HG03558 (cell line): ENCODE results near the gene CT45A10.
"Not testable (repeated sequence)": the region's sequence is repeated elsewhere in the genome, so short reads cannot be mapped to it uniquely, and the experiment has no call there.

ENCODE experiments used
- ATAC-seq: cut with Tn5 transposase; IDR thresholded peaks from one replicate; pipeline ENCODE4 v1.9.1; 2021; ENCODE audit warnings: moderate number of reproducible peaks; ENCODE audit not compliant: unreplicated experiment; ENCODE audit errors: extremely low read depth

The CT45A10 gene, protein sequence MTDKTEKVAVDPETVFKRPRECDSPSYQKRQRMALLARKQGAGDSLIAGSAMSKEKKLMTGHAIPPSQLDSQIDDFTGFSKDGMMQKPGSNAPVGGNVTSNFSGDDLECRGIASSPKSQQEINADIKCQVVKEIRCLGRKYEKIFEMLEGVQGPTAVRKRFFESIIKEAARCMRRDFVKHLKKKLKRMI

DNA sequence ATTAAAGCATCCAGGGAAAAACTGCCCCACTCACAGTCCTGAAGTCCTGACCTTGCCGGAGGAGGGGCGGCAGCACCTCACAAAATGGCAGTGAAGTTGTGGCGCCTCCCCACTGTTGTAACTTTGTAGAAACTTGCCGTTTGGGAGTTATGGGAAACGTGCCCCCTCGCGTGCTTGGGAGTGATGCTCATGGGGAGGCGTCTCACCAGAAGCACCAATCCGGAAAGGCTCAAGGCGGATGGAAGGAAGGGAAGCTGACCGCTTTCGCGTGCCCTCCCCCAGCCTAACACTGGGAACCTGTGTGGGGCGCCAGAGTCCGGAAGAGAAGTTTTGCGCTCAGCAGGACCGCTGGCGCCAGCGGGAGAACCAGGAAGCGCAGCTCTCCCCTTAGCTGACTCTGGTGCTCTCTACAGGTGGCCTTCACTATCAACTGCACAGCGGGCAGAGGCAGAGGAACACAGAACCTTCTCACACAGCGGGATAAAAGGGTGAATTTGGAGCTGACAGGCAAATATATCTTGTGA, at the start of gene CT45A10, which contains the start of gene SAGE1:
Gene CT45A10 (minus strand): TSS at position 151 of the 524 bp plus-strand sequence. CDS start 8,100 bp downstream, outside the sequence.
Gene SAGE1 (plus strand): TSS at position 423 of the 524 bp plus-strand sequence. CDS start 2,527 bp downstream, outside the sequence.
- ATAC-seq, result no peak

DNA sequence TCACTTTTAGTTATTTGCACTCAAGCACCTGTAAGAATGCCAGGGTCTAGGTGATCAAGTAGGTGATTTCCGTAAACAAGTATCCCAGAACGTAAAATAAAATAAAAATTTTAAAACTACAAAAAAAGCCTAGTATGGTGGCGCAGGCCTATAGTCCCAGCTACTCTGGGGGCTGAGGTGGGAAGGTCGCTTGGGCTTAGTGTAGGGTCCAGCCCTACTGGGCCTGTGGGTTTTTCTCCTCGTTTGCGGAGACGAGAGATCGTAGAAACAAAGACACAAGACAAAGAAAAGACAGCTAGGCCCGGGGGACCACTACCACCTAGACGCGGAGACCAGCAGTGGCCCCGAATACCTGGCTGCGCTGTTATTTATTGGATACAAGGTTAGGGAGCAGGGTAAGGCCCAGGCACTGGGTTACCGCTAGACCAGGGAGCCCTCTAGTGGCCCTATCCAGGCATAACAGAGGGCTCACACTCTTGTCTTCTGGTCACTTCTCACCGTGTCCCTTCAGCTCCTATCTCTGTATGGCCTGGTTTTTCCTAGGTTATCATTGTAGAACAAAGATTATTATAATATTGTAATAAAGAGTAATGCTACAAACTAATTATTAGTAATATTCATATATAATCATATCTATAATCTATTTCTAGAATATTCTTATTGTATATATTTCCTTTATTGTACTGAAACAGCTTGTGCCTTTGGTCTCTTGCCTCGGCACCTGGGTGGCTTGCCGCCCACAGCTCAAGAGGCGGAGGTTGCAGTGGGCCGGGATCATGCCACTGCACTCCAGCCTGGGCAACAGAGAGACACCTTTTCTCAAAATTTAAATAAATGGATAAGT, 38.6 kb upstream of the CT45A10 start:
- no peak for ATAC-seq

DNA sequence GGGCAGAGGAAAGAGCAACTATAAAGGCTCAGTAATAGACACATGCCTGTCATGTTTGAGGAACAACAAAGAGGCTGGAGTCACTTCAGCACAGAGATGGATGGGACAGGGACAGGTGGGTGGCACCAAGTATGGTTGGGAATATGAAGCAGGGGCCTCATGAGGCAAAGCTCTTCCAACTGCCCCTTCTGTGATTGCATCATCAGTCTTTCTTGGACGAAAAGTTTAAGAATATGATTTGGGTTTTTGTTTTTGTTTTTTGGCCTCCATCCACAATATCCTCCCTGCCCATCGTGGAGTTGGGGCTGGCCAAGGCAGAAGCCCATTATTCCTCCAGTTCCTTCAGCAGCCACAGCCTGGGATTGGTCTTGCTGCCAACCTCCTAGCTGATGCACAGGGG, 34.7 kb upstream of the CT45A10 start:
- ATAC-seq, result no peak

DNA sequence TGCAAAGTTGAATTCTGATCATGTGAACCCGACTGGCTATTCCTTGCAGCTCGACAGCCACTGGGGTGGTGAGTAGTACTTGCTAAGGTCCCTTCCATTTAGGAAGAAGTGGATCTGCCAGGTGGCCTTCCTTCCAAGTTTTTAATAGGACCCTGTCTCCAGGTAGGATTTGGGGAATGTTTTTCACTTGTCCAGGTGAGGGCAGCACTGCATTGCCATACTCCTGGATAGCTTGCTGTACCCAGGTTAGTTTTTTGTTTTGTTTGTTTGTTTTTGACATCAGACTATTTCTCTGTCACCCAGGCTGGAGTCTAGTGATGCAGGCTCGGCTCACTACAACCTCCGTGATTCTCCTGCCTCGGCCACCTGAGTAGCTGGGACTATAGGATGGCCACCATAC, 30.1 kb upstream of the CT45A10 start:
- no peak for ATAC-seq

DNA sequence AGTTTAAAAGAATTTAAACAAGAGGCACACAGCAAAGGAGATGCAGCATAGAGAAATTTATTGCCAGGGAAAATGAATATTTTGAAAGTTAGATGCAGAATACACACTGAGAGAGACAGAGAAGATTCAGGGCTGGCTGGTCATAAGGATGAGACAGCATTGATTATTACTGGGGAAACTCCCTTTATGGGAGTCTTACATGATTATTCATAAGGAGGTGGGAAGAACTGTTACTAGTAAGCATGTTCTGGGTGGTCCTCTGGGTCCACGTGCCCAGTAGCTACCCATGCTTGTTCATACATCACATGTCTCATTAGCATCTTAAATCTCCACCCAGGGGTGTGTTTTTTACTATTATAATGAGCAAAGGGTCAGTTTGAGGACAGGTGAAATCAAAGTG, 27.3 kb upstream of the CT45A10 start:
- ATAC-seq, result not testable (repeated sequence)

DNA sequence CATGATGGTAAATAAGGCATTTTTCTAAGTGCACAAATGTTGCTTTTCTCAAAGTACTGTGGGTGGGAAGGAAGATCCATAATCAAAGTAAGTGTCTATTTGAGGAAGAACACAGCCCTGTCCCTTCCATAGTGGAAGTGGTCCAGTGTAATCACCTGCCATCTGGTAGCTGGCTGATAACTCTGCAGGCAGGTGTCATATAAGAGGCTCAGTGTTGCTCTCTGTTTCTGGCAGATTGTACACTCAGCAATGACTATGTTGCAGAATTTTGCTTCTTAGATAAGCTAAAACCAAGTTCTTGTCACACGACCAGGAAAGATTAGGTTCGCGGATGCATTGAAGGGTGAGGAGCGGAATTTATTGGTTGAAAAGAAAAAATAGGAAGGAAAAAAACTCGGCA, 21.2 kb upstream of the CT45A10 start:
- ATAC-seq, result no peak

DNA sequence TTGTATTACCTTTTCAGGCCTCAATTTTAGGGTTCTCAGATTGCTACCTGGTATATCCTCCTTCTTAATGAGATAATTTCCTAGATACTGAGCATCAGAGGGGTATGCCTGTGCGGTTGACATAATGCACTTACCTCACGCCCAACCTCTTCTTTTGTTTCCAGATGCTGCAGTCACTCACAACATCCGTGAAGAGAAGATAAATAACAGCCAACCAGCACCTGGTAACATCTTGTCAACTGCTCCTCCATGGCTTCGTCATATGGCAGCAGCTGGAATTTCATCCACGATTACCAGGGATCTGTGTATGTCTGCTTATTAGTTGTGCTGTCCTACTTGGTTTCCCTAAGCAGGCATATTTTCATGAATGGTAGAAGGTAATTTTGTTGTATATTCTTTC, 17.0 kb upstream of the CT45A10 start:
- ATAC-seq, result no peak

DNA sequence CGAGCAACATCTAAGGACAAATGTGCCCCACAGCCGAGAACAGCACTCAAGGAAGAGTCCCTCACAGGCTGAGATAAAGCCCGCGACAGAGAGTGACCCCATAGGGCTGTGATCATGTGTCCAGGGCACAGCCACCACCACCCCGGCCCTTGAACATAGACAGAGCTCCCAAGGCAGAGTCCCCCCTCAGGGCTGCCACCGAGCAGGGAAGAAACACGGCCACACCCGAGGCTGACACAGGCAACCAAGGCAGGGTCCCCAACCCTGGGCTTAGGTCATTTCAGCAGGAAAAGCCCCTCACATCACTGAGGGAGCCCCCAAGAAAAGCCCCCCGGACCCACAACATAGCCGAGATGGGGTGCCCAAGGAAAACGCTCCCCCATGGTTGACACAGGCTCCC, 463 bp downstream of the CT45A10 start:
- ATAC-seq, result no peak

DNA sequence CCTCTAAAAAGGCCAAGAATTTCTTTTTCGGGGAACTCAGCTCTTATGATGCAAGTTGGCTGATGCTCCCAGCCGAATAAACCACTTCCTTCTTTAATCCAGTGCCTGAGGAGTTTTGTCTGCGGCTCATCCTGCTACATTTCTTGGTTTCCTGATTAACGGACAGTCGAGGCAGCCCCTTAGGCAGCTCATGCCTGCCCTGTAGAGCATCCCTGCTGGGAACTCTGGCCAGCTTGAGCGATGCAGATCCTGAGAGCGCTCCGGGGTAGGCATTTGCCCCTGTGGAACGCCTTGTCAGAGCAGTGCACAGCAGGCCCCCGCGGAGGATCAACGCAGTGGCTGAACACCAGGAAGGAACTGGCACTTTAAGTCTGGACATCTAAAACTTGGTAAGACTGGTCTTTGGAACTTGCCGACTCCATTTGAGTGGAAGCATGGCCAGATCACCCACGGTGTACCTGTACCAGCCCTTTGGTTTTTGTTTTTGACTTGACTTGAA, 3.1 kb downstream of the CT45A10 start:
- ATAC-seq, result no peak

DNA sequence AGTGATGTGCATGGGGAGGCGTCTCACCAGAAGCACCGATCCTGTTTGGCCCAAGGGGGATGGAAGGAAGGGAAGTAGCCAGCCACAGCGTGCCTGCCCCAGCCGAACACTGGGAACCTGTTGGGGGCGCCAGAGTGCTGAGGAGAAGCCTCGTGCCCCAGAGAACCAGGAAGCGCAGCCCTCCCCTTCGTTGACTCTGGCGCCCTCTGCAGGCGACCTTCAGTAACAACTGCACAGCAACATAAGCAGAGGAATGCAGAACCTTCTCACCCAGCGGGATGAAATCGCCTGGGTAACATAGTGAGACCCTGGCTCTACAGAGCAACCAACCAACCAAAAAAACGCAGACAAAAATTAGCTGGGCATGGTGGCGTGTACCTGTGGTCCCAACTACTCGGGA, 4.3 kb downstream of the CT45A10 start:
- ATAC-seq, result not testable (repeated sequence)

DNA sequence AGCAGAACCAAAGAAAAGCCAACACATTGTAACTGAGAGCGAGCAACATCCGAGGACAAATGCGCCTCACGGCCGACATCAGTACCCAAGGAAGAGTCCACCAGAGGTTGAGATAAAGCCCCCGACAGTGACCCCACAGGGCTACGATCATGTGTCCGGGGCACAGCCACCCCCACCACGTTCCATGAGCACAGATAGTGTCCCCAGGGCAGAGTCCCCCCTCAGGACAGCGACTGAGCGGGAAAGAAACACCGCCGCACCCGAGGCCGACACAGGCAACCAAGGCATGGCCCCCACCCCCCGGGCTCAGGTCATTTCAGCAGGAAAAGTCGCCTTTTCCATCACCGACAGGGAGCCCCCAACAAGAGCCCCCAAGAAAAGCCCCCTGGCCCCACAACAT, 5.0 kb downstream of the CT45A10 start:
- not testable (repeated sequence) for ATAC-seq

DNA sequence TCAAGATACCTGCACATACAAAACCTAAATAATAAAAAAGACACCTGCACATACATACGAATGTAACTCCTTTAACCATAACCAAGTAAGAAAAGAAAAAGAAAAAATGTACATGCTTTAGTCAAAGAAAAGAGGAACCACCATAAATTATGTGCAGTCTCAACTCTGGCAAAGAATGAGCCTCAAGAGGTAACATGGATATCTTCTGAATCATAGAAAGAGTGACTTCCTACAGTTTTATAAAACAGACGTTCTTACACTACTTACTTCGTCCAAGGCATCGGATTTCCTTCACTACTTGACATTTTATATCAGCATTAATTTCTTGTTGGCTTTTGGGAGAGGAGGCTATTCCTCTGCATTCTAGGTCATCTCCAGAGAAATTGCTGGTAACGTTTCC, 10.5 kb downstream of the CT45A10 start:
- ATAC-seq, result not testable (repeated sequence)

DNA sequence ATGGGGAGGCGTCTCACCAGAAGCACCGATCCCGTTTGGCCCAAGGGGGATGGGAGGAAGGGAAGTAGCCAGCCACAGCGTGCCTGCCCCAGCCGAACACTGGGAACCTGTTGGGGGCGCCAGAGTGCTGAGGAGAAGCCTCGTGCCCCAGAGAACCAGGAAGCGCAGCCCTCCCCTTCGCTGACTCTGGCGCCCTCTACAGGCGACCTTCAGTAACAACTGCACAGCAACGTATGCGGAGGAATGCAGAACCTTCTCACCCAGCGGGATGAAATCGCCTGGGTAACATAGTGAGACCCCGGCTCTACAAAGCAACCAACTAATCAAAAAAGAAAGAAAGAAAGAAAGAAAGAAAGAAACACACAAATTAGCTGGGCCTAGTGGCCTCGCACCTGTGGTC, 21.5 kb downstream of the CT45A10 start, which contains the start of gene CT45A9:
Gene CT45A9 (minus strand): TSS at position 101 of the 400 bp plus-strand sequence. CDS start 3,751 bp downstream, outside the sequence.
- ATAC-seq, result not testable (repeated sequence)

DNA sequence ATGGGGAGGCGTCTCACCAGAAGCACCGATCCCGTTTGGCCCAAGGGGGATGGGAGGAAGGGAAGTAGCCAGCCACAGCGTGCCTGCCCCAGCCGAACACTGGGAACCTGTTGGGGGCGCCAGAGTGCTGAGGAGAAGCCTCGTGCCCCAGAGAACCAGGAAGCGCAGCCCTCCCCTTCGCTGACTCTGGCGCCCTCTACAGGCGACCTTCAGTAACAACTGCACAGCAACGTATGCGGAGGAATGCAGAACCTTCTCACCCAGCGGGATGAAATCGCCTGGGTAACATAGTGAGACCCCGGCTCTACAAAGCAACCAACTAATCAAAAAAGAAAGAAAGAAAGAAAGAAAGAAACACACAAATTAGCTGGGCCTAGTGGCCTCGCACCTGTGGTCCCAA, 38.8 kb downstream of the CT45A10 start, which contains the start of gene CT45A8:
Gene CT45A8 (minus strand): TSS at position 101 of the 400 bp plus-strand sequence. CDS start 3,755 bp downstream, outside the sequence.
- not testable (repeated sequence) for ATAC-seq

DNA sequence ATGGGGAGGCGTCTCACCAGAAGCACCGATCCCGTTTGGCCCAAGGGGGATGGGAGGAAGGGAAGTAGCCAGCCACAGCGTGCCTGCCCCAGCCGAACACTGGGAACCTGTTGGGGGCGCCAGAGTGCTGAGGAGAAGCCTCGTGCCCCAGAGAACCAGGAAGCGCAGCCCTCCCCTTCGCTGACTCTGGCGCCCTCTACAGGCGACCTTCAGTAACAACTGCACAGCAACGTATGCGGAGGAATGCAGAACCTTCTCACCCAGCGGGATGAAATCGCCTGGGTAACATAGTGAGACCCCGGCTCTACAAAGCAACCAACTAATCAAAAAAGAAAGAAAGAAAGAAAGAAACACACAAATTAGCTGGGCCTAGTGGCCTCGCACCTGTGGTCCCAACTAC, 56.1 kb downstream of the CT45A10 start, which contains the start of gene CT45A7:
Gene CT45A7 (minus strand): TSS at position 101 of the 400 bp plus-strand sequence. CDS start 3,747 bp downstream, outside the sequence.
- ATAC-seq, result not testable (repeated sequence)
